BLaER1 (cell line): ENCODE measurements around the gene CFAP54.

Source experiments
- H3K27ac ChIP-seq: shearing (Covaris generic); formaldehyde crosslinking; 2 replicates; pipeline ENCODE4 v1.8.1; 2022
- H3K27me3 ChIP-seq: shearing (Covaris generic); formaldehyde crosslinking; 2 replicates; pipeline ENCODE4 v1.8.1; 2022
- H3K36me3 ChIP-seq: shearing (Covaris generic); formaldehyde crosslinking; 2 replicates; pipeline ENCODE4 v1.8.1; 2022
- H3K4me1 ChIP-seq: shearing (Covaris generic); formaldehyde crosslinking; 2 replicates; pipeline ENCODE4 v1.8.1; 2022
- H3K4me2 ChIP-seq: shearing (Covaris generic); formaldehyde crosslinking; 2 replicates; pipeline ENCODE4 v1.8.1; 2022
- H3K4me3 ChIP-seq: shearing (Covaris generic); formaldehyde crosslinking; 2 replicates; pipeline ENCODE4 v1.8.1; 2022
- H3K9ac ChIP-seq: shearing (Covaris generic); formaldehyde crosslinking; 2 replicates; pipeline ENCODE4 v1.8.1; 2022
- H3K9me3 ChIP-seq: shearing (Covaris generic); formaldehyde crosslinking; 2 replicates; pipeline ENCODE4 v1.8.1; 2022
- H4K20me1 ChIP-seq: shearing (Covaris generic); formaldehyde crosslinking; 2 replicates; pipeline ENCODE4 v1.8.1; 2022
- Cebpa-rat ChIP-seq: shearing (Covaris generic); IDR thresholded peaks from 2 replicates; pipeline ENCODE4 v1.8.1; 2022

Gene CFAP54

DNA sequence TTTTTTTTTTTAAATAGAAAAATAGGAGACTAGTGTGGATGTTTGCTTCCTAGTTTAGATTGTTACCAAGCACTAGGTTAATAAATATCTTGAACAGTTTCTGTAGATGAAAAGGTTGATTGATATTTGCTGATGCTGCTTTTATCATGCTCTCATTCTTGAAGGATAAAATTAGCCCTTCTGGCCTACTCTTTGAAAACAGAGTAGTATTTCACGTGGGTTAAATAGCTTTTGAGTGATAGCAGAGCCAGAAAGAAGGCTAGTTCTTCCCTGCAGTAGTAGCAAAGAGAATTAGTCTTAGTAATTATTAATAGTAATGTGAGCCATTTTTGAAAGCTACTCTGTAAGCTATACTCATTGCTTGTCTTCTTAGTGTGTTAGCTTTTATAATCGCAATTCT is 422.9 kb downstream of the CFAP54 start:
- TF ChIP-seq Cebpa-rat, result no peak

GRCh38 chr12:96912943-96913342 is 423.6 kb downstream of the CFAP54 start:
- Histone ChIP-seq H3K36me3 (peaks cover 24% of the 10 kb centered on the region), H3K27ac (no peak overlapping the region), H3K9ac (no peak overlapping the region), H3K9me3 (no peaks in the 10 kb centered on the region), H4K20me1 (0 out of 2 replicates have a peak, but pooled peaks cover 6% of the 10 kb centered on the region), H3K4me3 (no peak overlapping the region), H3K4me2 (no peak overlapping the region), H3K27me3 (no peaks in the 10 kb centered on the region), H3K4me1 (peaks cover 38% of the 10 kb centered on the region)
- no peak for TF ChIP-seq Cebpa-rat

More for the DNA sequence above, 422.9 kb downstream of the CFAP54 start:
- no peaks in the 10 kb centered on the region for H3K9me3 ChIP-seq
- H3K4me1 ChIP-seq, result peaks cover 40% of the 10 kb centered on the region
- H3K27me3 ChIP-seq, result no peaks in the 10 kb centered on the region
- H3K4me3 ChIP-seq, result no peak overlapping the region
- no peak overlapping the region for H3K9ac ChIP-seq
- peaks cover 24% of the 10 kb centered on the region for H3K36me3 ChIP-seq
- 0 out of 2 replicates have a peak, but pooled peaks cover 6% of the 10 kb centered on the region for H4K20me1 ChIP-seq
- no peak overlapping the region for H3K4me2 ChIP-seq
- no peak overlapping the region for H3K27ac ChIP-seq

DNA sequence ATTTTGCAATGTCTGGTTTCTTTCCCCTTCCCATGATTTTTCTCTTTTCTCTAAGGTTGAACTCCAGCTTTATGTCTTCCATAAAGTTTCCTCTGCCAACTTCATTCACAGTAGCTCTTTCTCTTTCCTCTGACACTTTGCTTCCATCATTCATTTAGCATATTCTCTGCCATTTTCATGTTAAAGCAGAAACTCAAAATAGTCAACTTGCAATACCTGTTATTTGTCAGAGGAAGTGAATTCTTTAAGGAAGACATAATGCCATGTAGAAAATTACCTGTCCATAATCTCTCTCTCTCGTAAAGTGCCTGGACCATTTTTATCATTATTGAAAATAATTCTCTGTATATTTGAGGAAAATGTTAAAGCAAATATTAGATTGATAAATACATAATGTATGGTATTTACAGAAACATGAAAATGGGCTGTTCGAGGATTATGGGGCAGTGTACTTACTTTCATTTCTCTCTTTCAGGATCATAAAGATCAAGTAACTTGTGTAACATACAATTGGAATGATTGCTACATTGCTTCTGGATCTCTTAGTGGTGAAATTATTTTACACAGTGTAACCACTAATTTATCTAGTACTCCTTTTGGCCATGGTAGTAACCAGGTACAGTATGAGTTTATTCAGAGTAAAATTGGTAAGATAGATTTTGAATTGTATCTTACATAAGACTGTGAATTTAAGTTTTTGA is 430.3 kb downstream of the CFAP54 start:
- H3K4me3 ChIP-seq, result no peak overlapping the region
- no peak overlapping the region for H3K27ac ChIP-seq
- no peaks in the 10 kb centered on the region for H3K27me3 ChIP-seq
- H3K9me3 ChIP-seq, result peaks cover 12% of the 10 kb centered on the region
- no peak for TF ChIP-seq Cebpa-rat
- H3K9ac ChIP-seq, result no peak overlapping the region
- no peaks in the 10 kb centered on the region for H4K20me1 ChIP-seq
- H3K4me2 ChIP-seq, result no peak overlapping the region
- no peaks in the 10 kb centered on the region for H3K4me1 ChIP-seq
- peaks cover 50% of the 10 kb centered on the region for H3K36me3 ChIP-seq
